GM23338 (cell line): ENCODE data around the gene PDE3A. TPM values are rescaled to one million over a fixed set of nuclear protein-coding genes. Genes with fewer than 3 reads are reported as not detected.

Source experiments
- ATAC-seq: fragments of 200-7000 bp; cut with Tn5 transposase; 3 replicates; pipeline ENCODE4 v1.9.1; 2020
- DNase-seq: peaks from one replicate; pipeline ENCODE4 v3.0.0-alpha.2; 2015; ENCODE audit warnings: low spot score
- H2AFZ ChIP-seq: fragments of 200-600 bp; sonication (generic); 2 replicates; pipeline ENCODE4 v1.8.0; 2016; ENCODE audit warnings: antibody characterized with exemption, mild to moderate bottlenecking, moderate library complexity
- H3F3A ChIP-seq: fragments of 200-600 bp; sonication (generic); replicated peaks from 2 replicates; pipeline ENCODE4 v1.8.0; 2017; ENCODE audit warnings: antibody characterized with exemption, mixed run types, low read depth
- H3K27ac ChIP-seq: fragments of 200-600 bp; sonication (generic); 2 replicates; pipeline ENCODE4 v1.6.1; 2016; ENCODE audit warnings: low read depth
- H3K27me3 ChIP-seq: fragments of 200-600 bp; sonication (generic); 2 replicates; pipeline ENCODE4 v1.8.0; 2016; ENCODE audit warnings: mild to moderate bottlenecking, mixed run types, moderate library complexity; ENCODE audit not compliant: insufficient read depth
- H3K36me3 ChIP-seq: fragments of 200-600 bp; sonication (generic); 2 replicates; pipeline ENCODE4 v1.8.0; 2016; ENCODE audit warnings: mild to moderate bottlenecking; ENCODE audit not compliant: insufficient read depth
- H3K4me1 ChIP-seq: fragments of 200-600 bp; sonication (generic); 2 replicates; pipeline ENCODE4 v1.8.0; 2016; ENCODE audit warnings: mild to moderate bottlenecking, moderate library complexity; ENCODE audit not compliant: insufficient read depth
- H3K4me2 ChIP-seq: fragments of 200-600 bp; sonication (generic); 2 replicates; pipeline ENCODE4 v1.7.1; 2017; ENCODE audit warnings: mixed run types
- H3K4me3 ChIP-seq: fragments of 200-600 bp; sonication (generic); 2 replicates; pipeline ENCODE4 v1.6.1; 2016; ENCODE audit warnings: mixed run types
- H3K79me2 ChIP-seq: fragments of 200-600 bp; sonication (generic); replicated peaks from 2 replicates; pipeline ENCODE4 v1.8.0; 2017; ENCODE audit warnings: mild to moderate bottlenecking; ENCODE audit not compliant: insufficient read depth
- H3K9me2 ChIP-seq: fragments of 200-600 bp; sonication (generic); 2 replicates; pipeline ENCODE4 v1.8.0; 2017; ENCODE audit not compliant: insufficient read depth
- H4K20me1 ChIP-seq: fragments of 200-600 bp; sonication (generic); replicated peaks from 2 replicates; pipeline ENCODE4 v1.8.0; 2017; ENCODE audit warnings: mild to moderate bottlenecking; ENCODE audit not compliant: insufficient read depth
- H3K27ac Mint-ChIP-seq: 2 replicates; pipeline ENCODE4 v1.8.0; 2020; ENCODE audit warnings: inconsistent platforms, mild to moderate bottlenecking, moderate library complexity, mixed read lengths
- H3K27me3 Mint-ChIP-seq: 3 replicates; pipeline ENCODE4 v1.8.0; 2022; ENCODE audit warnings: low read depth, mild to moderate bottlenecking, moderate library complexity, mixed read lengths, inconsistent platforms; ENCODE audit not compliant: insufficient read depth, poor library complexity
- H3K36me3 Mint-ChIP-seq: 3 replicates; pipeline ENCODE4 v1.8.0; 2021; ENCODE audit warnings: low read depth, mild to moderate bottlenecking, inconsistent platforms, moderate library complexity, mixed read lengths
- H3K4me1 Mint-ChIP-seq: 3 replicates; pipeline ENCODE4 v1.8.0; 2020; ENCODE audit warnings: mild to moderate bottlenecking, inconsistent platforms, mixed read lengths
- H3K4me3 Mint-ChIP-seq: 3 replicates; pipeline ENCODE4 v1.8.0; 2021; ENCODE audit warnings: moderate library complexity, mild to moderate bottlenecking, inconsistent platforms, mixed read lengths
- H3K9me3 Mint-ChIP-seq: 3 replicates; pipeline ENCODE4 v1.8.0; 2020; ENCODE audit warnings: moderate library complexity, mild to moderate bottlenecking, inconsistent platforms, mixed read lengths
- REST ChIP-seq: IDR thresholded peaks from one replicate; pipeline ENCODE4 v1.6.1; 2018; ENCODE audit warnings: antibody characterized with exemption; ENCODE audit not compliant: unreplicated experiment
- polyA plus RNA-seq: library from polyadenylated mRNA; unstranded; fragments of >200 nt; fragmentation: Nextera tagmentation; extraction: Ambion mirVana; gene quantifications from 2 replicates; pipeline ENCODE4 v1.2.1, GENCODE V29; 2016
- total RNA-seq: library from RNA; depleted of rRNA; stranded (reverse); fragments of >200 nt; shearing (Covaris generic); gene quantifications from 2 replicates; pipeline ENCODE4 v1.2.3, GENCODE V29; 2014
- TF ChIP-seq, protein P1 (sequence below): IDR thresholded peaks from 2 replicates; pipeline ENCODE4 v1.6.1; 2016; ENCODE audit warnings: antibody characterized with exemption
- TF ChIP-seq, protein P2 (sequence below): fragments of 250-450 bp; sonication (Bioruptor Pico); IDR thresholded peaks from 2 replicates; pipeline ENCODE4 v1.5.0; 2020; ENCODE audit warnings: mild to moderate bottlenecking, moderate library complexity

The PDE3A gene
- total and polyA plus RNA-seq, 2 experiments from 2014 or later = 2.7 to 9.2 TPM

DNA sequence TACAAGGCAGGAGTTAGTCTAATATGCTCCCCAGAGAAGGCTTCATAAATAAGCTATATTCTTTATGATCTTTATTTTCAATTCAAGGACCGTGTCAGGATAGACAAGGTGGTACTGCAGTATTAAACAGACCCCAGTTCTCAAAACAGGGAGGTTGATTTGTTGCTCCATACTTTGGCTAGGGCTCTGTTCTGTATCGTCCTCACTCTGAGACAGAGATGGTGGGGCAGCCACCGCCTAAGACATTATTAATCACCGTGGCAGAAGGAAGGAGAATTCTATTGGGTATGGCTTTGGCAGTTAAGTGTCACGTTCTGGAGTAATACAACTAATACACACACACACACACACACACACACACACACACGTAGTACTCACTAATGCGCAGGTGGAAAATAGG is 209.8 kb downstream of the PDE3A start:
- Histone ChIP-seq H3K36me3 (no peaks in the 10 kb centered on the region), H3K27me3 (no peaks in the 10 kb centered on the region), H3K4me1 (no peaks in the 10 kb centered on the region), H3K4me3 (no peak overlapping the region), H2AFZ (no peak overlapping the region), H3K79me2 (no peaks in the 10 kb centered on the region), H3F3A (no peaks in the 10 kb centered on the region), H3K4me2 (no peak overlapping the region), H3K27ac (no peak overlapping the region), H3K9me2 (no peaks in the 10 kb centered on the region), H4K20me1 (no peaks in the 10 kb centered on the region)
- H3K36me3 Mint-ChIP-seq = no peaks in the 10 kb centered on the region
- H3K4me1 Mint-ChIP-seq = no peaks in the 10 kb centered on the region
- H3K27me3 Mint-ChIP-seq = no peaks in the 10 kb centered on the region
- DNase-seq (no peak), ATAC-seq (no peak)
- H3K27ac Mint-ChIP-seq = no peak overlapping the region
- H3K9me3 Mint-ChIP-seq = no peaks in the 10 kb centered on the region
- TF ChIP-seq, protein P1, sequence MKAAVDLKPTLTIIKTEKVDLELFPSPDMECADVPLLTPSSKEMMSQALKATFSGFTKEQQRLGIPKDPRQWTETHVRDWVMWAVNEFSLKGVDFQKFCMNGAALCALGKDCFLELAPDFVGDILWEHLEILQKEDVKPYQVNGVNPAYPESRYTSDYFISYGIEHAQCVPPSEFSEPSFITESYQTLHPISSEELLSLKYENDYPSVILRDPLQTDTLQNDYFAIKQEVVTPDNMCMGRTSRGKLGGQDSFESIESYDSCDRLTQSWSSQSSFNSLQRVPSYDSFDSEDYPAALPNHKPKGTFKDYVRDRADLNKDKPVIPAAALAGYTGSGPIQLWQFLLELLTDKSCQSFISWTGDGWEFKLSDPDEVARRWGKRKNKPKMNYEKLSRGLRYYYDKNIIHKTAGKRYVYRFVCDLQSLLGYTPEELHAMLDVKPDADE = no peak
- no peak for TF ChIP-seq REST
- TF ChIP-seq, protein P2, sequence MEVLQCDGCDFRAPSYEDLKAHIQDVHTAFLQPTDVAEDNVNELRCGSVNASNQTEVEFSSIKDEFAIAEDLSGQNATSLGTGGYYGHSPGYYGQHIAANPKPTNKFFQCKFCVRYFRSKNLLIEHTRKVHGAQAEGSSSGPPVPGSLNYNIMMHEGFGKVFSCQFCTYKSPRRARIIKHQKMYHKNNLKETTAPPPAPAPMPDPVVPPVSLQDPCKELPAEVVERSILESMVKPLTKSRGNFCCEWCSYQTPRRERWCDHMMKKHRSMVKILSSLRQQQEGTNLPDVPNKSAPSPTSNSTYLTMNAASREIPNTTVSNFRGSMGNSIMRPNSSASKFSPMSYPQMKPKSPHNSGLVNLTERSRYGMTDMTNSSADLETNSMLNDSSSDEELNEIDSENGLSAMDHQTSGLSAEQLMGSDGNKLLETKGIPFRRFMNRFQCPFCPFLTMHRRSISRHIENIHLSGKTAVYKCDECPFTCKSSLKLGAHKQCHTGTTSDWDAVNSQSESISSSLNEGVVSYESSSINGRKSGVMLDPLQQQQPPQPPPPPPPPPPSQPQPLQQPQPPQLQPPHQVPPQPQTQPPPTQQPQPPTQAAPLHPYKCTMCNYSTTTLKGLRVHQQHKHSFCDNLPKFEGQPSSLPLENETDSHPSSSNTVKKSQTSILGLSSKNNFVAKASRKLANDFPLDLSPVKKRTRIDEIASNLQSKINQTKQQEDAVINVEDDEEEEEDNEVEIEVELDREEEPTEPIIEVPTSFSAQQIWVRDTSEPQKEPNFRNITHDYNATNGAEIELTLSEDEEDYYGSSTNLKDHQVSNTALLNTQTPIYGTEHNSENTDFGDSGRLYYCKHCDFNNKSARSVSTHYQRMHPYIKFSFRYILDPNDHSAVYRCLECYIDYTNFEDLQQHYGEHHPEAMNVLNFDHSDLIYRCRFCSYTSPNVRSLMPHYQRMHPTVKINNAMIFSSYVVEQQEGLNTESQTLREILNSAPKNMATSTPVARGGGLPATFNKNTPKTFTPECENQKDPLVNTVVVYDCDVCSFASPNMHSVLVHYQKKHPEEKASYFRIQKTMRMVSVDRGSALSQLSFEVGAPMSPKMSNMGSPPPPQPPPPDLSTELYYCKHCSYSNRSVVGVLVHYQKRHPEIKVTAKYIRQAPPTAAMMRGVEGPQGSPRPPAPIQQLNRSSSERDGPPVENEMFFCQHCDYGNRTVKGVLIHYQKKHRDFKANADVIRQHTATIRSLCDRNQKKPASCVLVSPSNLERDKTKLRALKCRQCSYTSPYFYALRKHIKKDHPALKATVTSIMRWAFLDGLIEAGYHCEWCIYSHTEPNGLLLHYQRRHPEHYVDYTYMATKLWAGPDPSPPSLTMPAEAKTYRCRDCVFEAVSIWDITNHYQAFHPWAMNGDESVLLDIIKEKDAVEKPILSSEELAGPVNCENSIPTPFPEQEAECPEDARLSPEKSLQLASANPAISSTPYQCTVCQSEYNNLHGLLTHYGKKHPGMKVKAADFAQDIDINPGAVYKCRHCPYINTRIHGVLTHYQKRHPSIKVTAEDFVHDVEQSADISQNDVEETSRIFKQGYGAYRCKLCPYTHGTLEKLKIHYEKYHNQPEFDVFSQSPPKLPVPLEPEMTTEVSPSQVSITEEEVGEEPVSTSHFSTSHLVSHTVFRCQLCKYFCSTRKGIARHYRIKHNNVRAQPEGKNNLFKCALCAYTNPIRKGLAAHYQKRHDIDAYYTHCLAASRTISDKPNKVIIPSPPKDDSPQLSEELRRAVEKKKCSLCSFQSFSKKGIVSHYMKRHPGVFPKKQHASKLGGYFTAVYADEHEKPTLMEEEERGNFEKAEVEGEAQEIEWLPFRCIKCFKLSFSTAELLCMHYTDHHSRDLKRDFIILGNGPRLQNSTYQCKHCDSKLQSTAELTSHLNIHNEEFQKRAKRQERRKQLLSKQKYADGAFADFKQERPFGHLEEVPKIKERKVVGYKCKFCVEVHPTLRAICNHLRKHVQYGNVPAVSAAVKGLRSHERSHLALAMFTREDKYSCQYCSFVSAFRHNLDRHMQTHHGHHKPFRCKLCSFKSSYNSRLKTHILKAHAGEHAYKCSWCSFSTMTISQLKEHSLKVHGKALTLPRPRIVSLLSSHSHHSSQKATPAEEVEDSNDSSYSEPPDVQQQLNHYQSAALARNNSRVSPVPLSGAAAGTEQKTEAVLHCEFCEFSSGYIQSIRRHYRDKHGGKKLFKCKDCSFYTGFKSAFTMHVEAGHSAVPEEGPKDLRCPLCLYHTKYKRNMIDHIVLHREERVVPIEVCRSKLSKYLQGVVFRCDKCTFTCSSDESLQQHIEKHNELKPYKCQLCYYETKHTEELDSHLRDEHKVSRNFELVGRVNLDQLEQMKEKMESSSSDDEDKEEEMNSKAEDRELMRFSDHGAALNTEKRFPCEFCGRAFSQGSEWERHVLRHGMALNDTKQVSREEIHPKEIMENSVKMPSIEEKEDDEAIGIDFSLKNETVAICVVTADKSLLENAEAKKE = no peak
- no peak overlapping the region for H3K4me3 Mint-ChIP-seq
